NOMO-1 (cell line): ENCODE measurements around the gene GLI1.

Source experiments
- DNase-seq, 2 experiments: peaks; one replicate each; lab custom pipeline; 2025; ENCODE audit not compliant: unreplicated experiment in 2 of 2; lab: John Stamatoyannopoulos, UW

The GLI1 gene

GRCh38 chr12:57460468-57460784 lies 841 bp downstream of the GLI1 start:
- no peak for DNase-seq

GRCh38 chr12:57460841-57461275 lies 1.3 kb downstream of the GLI1 start:
- DNase-seq: no peak

- no peak for DNase-seq
Observed at GRCh38 chr12:57461276-57461916, 1.8 kb downstream of the GLI1 start.

- DNase-seq: no peak
Observed at GRCh38 chr12:57461917-57462250, 2.3 kb downstream of the GLI1 start.

GRCh38 chr12:57462251-57462911 lies 2.8 kb downstream of the GLI1 start:
- DNase-seq: peak; percentile 84 to 85

- DNase-seq: no peak
Observed at GRCh38 chr12:57462912-57463253, 3.3 kb downstream of the GLI1 start.

GRCh38 chr12:57464569-57464968 lies 5.0 kb downstream of the GLI1 start:
- no peak for DNase-seq

- DNase-seq: no peak
Observed at GRCh38 chr12:57465030-57465746, 5.6 kb downstream of the GLI1 start.

- no peak for DNase-seq
Observed at GRCh38 chr12:57465747-57466505, 6.3 kb downstream of the GLI1 start.

- DNase-seq: no peak
Observed at GRCh38 chr12:57467212-57467874, 7.8 kb downstream of the GLI1 start.

GRCh38 chr12:57467915-57468314 lies 8.3 kb downstream of the GLI1 start:
- DNase-seq: no peak

- no peak for DNase-seq
Observed at GRCh38 chr12:57469296-57470164, 9.9 kb downstream of the GLI1 start.

GRCh38 chr12:57470286-57470969 lies 10.8 kb downstream of the GLI1 start:
- DNase-seq: no peak

- no peak for DNase-seq
Observed at GRCh38 chr12:57470970-57471656, 11.5 kb downstream of the GLI1 start.

GRCh38 chr12:57471661-57472060 lies 12.1 kb downstream of the GLI1 start:
- DNase-seq: no peak

GRCh38 chr12:57472391-57472790 lies 12.8 kb downstream of the GLI1 start:
- no peak for DNase-seq

GRCh38 chr12:57473392-57473791 lies 13.8 kb downstream of the GLI1 start:
- DNase-seq: no peak

GRCh38 chr12:57473886-57474285 lies 14.3 kb downstream of the GLI1 start:
- DNase-seq: no peak

GRCh38 chr12:57474430-57474829 lies 14.8 kb downstream of the GLI1 start:
- DNase-seq: no peak
